Stimulated activated CD8-positive, alpha-beta memory T cell treated with anti-CD3 and anti-CD28 coated beads, Interleukin-7, amount 100 ng/mL, for 24 hours (primary cell): ENCODE results near the gene SETBP1.

Experiments used
- DNase-seq: peaks from one replicate; pipeline ENCODE4 v3.0.0-alpha.2; 2020; ENCODE audit warnings: low read depth

The SETBP1 gene

GRCh38 chr18:44761812-44762211 lies 81.1 kb downstream of the SETBP1 start:
- no peak for DNase-seq

GRCh38 chr18:44763327-44763726 lies 82.6 kb downstream of the SETBP1 start:
- no peak for DNase-seq

- DNase-seq, result no peak
These were observed 84.2 kb downstream of the SETBP1 start for GRCh38 chr18:44764863-44765262.

- DNase-seq, result no peak
These were observed 84.8 kb downstream of the SETBP1 start for GRCh38 chr18:44765456-44765855.

- no peak for DNase-seq
These were observed 85.8 kb downstream of the SETBP1 start for GRCh38 chr18:44766450-44766849.

- no peak for DNase-seq
These were observed 87.1 kb downstream of the SETBP1 start for GRCh38 chr18:44767807-44768206.

GRCh38 chr18:44770641-44771040 lies 90.0 kb downstream of the SETBP1 start:
- no peak for DNase-seq

GRCh38 chr18:44771572-44771955 lies 90.9 kb downstream of the SETBP1 start:
- no peak for DNase-seq

- DNase-seq, result no peak
These were observed 91.5 kb downstream of the SETBP1 start for GRCh38 chr18:44771956-44772917.

- DNase-seq, result no peak
These were observed 93.0 kb downstream of the SETBP1 start for GRCh38 chr18:44773640-44774155.

GRCh38 chr18:44774191-44774590 lies 93.5 kb downstream of the SETBP1 start:
- no peak for DNase-seq

GRCh38 chr18:44777457-44778192 lies 96.9 kb downstream of the SETBP1 start:
- DNase-seq, result no peak

- DNase-seq, result no peak
These were observed 98.1 kb downstream of the SETBP1 start for GRCh38 chr18:44778788-44779187.

- DNase-seq, result no peak
These were observed 99.1 kb downstream of the SETBP1 start for GRCh38 chr18:44779753-44780292.

GRCh38 chr18:44781886-44782285 lies 101.2 kb downstream of the SETBP1 start:
- no peak for DNase-seq

GRCh38 chr18:44782617-44783016 lies 101.9 kb downstream of the SETBP1 start:
- no peak for DNase-seq

GRCh38 chr18:44783371-44783770 lies 102.7 kb downstream of the SETBP1 start:
- no peak for DNase-seq

GRCh38 chr18:44786257-44786656 lies 105.6 kb downstream of the SETBP1 start:
- no peak for DNase-seq

GRCh38 chr18:44786688-44787087 lies 106.0 kb downstream of the SETBP1 start:
- no peak for DNase-seq

GRCh38 chr18:44788334-44788733 lies 107.6 kb downstream of the SETBP1 start:
- no peak for DNase-seq

- no peak for DNase-seq
These were observed 109.0 kb downstream of the SETBP1 start for GRCh38 chr18:44789710-44790109.

GRCh38 chr18:44790860-44791259 lies 110.2 kb downstream of the SETBP1 start:
- DNase-seq, result no peak

- no peak for DNase-seq
These were observed 110.8 kb downstream of the SETBP1 start for GRCh38 chr18:44791520-44791919.
